ENCODE measurements around the gene DNAH14. TPM values are rescaled to one million over a fixed set of nuclear protein-coding genes. Genes with fewer than 3 reads are reported as not detected.
A peak's percentile ranks its signal among the peaks of the same experiment; 100 is the strongest.

The DNAH14 gene
- total and polyA plus RNA-seq, 4 donors, result 2.7 to 19.8 (median 9.6) TPM

GRCh38 chr1:225427235-225428067 lies 498.0 kb downstream of the DNAH14 start, which contains the start of gene LBR:
TSS of gene LBR (minus strand) at chr1:225428038. CDS start at chr1:225424075, 3,963 bp downstream.
- Histone ChIP-seq H3K9ac (ENCODE audit: low read depth in 1 of 2, low read length in 2 of 2) (peak within 1 kb of the TSS; percentile 86 to 96), H3K9me3 (ENCODE audit: control insufficient read depth in 4 of 4, low read length in 3 of 4) (no peaks in the 10 kb centered on the region), H3K4me1 (ENCODE audit: control insufficient read depth in 4 of 4, insufficient read depth in 4 of 4, low read length in 3 of 4) (peaks cover 10 to 43% (median 30%) of the 10 kb centered on the region in 4 donors), H3K27ac (ENCODE audit: low read depth in 1 of 2, low read length in 2 of 2) (peak within 1 kb of the TSS; percentile 96 to 98), H3K4me3 (ENCODE audit: low read depth in 1 of 3, low read length in 3 of 3) (peak within 1 kb of the TSS; percentile 74 to 91 (median 81)), H3K27me3 (ENCODE audit: control insufficient read depth in 4 of 4, insufficient read depth in 4 of 4, low read length in 3 of 4) (no peaks in the 10 kb centered on the region), H3K36me3 (ENCODE audit: control insufficient read depth in 4 of 4, insufficient read depth in 3 of 4, low read depth in 1 of 4, low read length in 3 of 4) (no peaks in the 10 kb centered on the region)
- peak; percentile 63 for DNase-seq (ENCODE audit: low spot score)
- no peak for TF ChIP-seq EGR1 (IDR thresholded peaks at IDR 0.05; ENCODE audit: low read depth in 2 of 2)
- no peak for TF ChIP-seq JUND (IDR thresholded peaks at IDR 0.05)
- no peak for TF ChIP-seq SP1 (IDR thresholded peaks at IDR 0.05)
- no peak for TF ChIP-seq MAX (IDR thresholded peaks at IDR 0.05)
- no peak for TF ChIP-seq TAF1 (conservative IDR thresholded peaks at IDR 0.05)
- no peak for TF ChIP-seq HNF4G (IDR thresholded peaks at IDR 0.05)
- no peak for TF ChIP-seq GABPA (IDR thresholded peaks at IDR 0.05 in 1 of 2, conservative IDR thresholded peaks at IDR 0.05 in 1 of 2)
- TF ChIP-seq YY1 (IDR thresholded peaks at IDR 0.05), result no peak
- no peak for TF ChIP-seq ATF3 (IDR thresholded peaks at IDR 0.05)
- TF ChIP-seq ZBTB33 (IDR thresholded peaks at IDR 0.05), result no peak
- no peak for TF ChIP-seq REST (IDR thresholded peaks at IDR 0.05)
- no peak for TF ChIP-seq FOXA1 (IDR thresholded peaks at IDR 0.05)
- WGBS, result under 1% methylated on average over 94 of the region's 94 CpGs

GRCh38 chr1:225428068-225428880 lies 498.8 kb downstream of the DNAH14 start:
- peak overlapping the region; percentile 68 to 91 (median 81) for H3K4me3 ChIP-seq (ENCODE audit: low read depth in 1 of 3, low read length in 3 of 3)
- no peaks in the 10 kb centered on the region for H3K9me3 ChIP-seq (ENCODE audit: control insufficient read depth in 4 of 4, low read length in 3 of 4)
- no peaks in the 10 kb centered on the region for H3K36me3 ChIP-seq (ENCODE audit: control insufficient read depth in 4 of 4, insufficient read depth in 3 of 4, low read depth in 1 of 4, low read length in 3 of 4)
- H3K4me1 ChIP-seq (ENCODE audit: control insufficient read depth in 4 of 4, insufficient read depth in 4 of 4, low read length in 3 of 4), result peaks cover 9 to 36% (median 23%) of the 10 kb centered on the region in 4 donors
- WGBS, result under 1% methylated on average over 81 of the region's 81 CpGs
- peak; percentile 93 for DNase-seq (ENCODE audit: low spot score)
- TF ChIP-seq RAD21 (IDR thresholded peaks at IDR 0.05), result peak in 1 of 2 donors; percentile 7
- no peak for TF ChIP-seq ZBTB33 (IDR thresholded peaks at IDR 0.05)
- TF ChIP-seq MAX (IDR thresholded peaks at IDR 0.05), result no peak
- TF ChIP-seq EGR1 (IDR thresholded peaks at IDR 0.05; ENCODE audit: low read depth in 2 of 2), result no peak
- peak; percentile 53 to 56 for TF ChIP-seq RXRA (IDR thresholded peaks at IDR 0.05)
- TF ChIP-seq SP1 (IDR thresholded peaks at IDR 0.05), result peak; percentile 47
- TF ChIP-seq HNF4G (IDR thresholded peaks at IDR 0.05), result no peak
- no peak for TF ChIP-seq TAF1 (conservative IDR thresholded peaks at IDR 0.05)
- TF ChIP-seq JUND (IDR thresholded peaks at IDR 0.05), result peak in 1 of 2 donors; percentile 20
- H3K27ac ChIP-seq (ENCODE audit: low read depth in 1 of 2, low read length in 2 of 2), result peak overlapping the region; percentile 96 to 98
- no peaks in the 10 kb centered on the region for H3K27me3 ChIP-seq (ENCODE audit: control insufficient read depth in 4 of 4, insufficient read depth in 4 of 4, low read length in 3 of 4)
- peak overlapping the region; percentile 72 to 86 for H3K9ac ChIP-seq (ENCODE audit: low read depth in 1 of 2, low read length in 2 of 2)
